Fibroblast of peridontal ligament (primary cell): ENCODE results near the gene CKLF.
"Not testable (repeated sequence)": the region's sequence is repeated elsewhere in the genome, so short reads cannot be mapped to it uniquely, and the experiment has no call there.

ENCODE experiments used
- DNase-seq: peaks from one replicate; pipeline ENCODE4 v3.0.0-alpha.2; 2010; ENCODE audit errors: extremely low read depth

Gene CKLF

DNA sequence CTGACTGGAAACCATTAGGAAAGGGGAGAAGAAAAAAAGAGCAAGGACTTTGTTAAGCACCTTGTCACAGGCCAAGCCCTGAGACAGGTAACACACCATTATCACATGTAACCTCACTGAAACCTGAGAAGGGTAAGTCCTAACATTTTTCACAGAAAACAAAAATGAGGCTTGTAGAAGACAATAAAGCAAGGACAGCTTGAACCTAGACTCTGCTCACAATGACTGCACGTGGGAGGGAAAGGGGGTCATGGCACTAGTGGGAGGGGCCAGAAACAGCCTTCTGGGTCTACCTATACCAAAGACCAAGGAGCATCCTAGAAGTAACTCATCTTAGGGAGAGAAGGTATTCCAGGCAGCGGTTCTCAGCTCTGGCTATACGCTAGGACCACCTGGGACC is 10.0 kb upstream of the CKLF start:
- no peak for DNase-seq

DNA sequence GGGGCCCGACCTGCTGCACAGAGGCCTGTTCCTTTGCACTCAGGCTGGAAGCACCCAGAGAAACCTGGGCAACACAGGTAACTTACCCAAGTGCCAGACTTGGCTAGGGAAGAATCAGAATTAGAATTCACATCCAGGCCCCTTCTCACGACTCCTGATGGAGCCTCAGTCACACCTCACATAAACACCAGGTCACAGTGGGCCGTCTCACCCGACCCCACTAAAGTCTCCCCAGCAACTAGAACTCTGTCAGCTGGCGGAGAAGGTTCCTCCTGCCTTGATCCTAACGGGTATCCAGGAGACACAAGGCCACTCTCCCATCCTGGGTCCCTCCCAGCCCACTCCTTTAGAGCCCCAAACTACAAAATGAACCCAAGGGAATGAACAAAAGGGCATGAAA is 8.8 kb upstream of the CKLF start:
- no peak for DNase-seq

DNA sequence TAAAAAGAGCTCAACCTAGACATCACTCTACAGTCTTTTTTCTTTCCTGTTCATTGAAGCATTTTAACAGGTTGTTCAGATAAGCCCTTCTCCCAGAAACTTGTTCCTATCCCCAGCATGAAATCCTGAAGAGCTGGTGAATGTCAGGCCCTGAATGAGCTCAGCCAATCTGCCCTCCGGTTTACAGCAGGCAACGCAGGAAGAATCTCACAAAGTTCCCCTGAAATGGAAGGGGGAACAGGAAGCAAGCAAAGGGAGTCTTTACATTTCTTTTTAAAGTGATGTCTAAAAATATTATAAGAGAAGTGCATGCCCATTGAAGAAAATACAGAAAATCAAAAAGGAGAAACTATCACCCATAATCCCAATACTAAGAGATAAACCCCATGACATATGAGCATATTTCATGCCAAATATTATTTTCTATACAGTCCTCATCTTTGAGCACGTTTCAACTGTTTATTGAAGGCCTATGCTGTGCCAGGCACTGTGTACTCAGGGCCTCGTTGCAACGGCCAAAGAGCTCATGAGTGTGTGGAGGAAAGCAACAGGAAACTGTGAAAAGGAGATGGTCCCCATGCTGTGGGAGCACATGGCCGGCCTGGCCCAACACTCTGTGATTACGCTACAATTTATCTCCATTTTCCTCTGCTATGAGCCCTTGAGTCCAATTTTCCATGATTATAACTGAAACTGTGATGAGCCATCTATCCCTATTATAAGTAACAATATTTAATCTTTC is 8.2 kb upstream of the CKLF start:
- no peak for DNase-seq

DNA sequence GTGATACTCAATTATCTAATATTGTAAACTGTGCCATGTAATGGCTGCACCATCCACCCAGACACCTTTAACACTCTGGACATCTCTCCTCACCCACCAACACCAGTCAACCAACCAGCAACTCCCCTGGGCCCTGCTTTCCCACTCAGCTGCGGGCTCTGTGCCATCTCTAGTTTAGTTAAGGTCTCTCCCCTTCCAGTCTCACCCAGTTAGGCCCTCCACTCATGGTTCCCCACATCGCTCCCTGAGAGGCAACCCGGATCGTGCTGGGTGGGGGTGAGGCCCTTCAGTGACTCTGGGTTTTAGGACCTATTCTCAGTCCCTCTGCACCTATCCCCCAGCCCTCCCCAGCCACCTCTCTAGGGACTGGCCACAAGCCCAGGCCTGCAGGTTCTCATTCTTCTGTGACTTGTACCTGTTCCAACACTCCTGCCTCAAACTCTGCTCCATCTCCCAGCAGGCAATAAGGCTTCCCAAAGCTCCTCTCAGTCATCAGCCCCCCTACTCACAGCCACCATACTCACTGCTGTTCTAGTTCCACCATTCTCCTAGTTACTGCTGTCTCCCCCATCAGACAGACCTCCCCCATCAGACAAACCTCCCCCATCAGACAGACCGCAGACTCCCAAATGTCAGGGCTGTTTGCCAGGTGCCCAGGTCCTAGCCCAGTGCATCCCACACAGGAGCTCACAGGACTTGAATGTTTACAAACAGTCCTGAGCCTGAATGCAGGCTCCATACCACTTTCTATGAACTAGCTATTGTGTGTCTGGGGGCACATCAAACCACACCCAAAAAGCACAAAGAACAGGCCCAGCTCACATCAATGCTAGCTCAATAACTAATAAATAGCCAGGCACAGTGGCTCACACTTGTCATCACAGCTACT is 5.0 kb upstream of the CKLF start:
- DNase-seq, result no peak

DNA sequence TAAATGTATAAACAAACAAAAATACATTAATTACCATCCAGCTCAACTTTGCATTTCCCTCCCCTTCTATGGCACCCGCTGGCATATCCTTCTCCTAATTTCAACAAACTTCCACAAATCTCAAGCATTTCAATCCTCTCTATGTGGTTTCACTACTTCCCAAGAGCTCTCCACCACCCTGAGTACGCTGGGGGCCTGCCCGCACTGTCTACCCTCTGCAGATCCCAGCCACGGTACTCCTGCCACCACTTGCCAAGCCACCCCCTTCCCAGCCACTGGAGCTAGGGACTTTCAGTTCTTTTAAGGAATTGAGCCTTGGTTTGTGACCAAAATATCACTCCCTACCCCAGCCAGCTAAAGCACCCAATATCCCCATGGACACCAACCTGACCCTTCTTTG is 4.3 kb upstream of the CKLF start:
- DNase-seq, result no peak

DNA sequence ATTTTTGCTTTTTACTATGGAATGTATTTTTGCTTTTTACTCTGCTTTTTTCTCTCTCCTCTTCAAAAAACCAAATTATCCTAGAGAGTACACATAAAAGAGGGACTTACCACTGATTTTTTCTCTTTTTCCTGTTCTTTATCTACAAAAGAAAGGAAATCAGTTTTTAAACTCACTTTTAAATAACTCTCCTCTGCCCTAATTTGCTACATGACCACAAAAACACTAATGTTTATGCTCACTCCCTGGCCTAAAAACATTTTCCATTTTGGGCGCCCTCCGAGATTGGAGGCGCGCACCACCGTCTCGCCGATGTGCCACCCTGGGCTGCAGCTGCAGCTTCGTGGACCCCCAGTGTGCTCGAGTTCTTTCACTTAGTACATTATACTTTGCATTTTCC is 3.5 kb upstream of the CKLF start:
- no peak for DNase-seq

DNA sequence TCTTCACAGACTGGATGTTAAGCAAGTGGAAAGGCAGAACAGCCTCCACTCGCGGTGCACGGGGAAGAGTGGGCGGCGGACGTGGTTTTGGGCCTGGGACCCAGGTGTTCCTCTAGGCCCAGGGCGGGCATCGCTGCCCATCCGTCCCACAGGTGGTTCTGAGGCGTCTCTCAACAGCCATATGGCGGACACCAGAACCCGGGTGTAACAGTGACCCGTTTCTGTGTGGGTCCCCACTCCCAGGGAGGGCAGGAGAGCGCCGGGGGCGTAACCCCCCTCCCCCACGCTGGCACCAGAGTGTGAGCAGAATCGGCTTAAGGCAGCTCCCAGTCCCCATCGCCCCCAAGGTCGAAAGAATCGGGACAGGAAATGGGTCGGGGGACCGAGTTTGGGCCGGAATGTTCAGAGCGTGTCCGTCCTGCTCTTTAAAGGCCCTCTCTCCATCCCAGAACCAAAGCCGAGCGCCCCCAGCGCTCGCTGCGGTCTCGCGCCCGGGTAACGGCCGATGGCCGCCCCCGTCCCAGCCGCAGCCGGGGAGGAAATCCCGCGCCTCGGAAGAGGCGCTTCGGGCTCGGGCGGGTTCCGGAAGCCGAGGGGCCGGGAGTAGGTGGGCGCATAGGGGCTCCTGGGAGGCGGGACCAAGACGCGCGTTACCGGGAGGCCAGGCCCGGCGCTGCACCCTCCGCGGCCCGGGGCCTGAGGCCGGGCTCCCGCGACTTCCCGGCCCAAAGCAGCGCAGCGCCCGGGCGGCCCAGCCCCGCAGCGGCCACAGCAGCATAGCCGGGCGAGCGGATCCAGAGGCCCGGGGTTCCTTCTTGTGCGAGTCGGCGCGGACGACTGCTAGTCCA is 2.9 kb upstream of the CKLF start, which contains the start of gene TK2:
TK2 (minus strand) TSS at position 839 of the 848 bp plus-strand sequence; CDS start at position 778, 61 bp downstream.
- DNase-seq, result peak; percentile 71

DNA sequence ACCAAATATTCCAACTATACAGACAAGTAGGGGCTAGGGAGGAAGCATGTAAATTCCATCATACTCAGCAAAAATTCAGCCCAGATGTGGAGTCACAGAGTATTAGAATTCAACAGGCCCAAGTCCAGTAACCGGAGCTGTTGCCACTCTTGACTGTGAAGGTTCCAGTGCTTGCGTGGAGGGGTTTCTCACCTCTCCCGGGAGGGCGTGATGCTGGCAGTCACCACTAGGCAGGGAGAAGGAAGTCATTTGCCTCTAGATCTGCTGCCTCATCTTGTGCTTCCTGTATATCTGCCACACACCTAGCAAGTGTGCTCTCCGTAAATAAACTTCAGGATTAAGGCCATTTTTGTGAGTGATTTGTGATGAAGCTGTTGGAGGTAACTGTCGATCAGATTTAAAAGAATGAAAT is 1.0 kb upstream of the CKLF start:
- peak; percentile 18 for DNase-seq

DNA sequence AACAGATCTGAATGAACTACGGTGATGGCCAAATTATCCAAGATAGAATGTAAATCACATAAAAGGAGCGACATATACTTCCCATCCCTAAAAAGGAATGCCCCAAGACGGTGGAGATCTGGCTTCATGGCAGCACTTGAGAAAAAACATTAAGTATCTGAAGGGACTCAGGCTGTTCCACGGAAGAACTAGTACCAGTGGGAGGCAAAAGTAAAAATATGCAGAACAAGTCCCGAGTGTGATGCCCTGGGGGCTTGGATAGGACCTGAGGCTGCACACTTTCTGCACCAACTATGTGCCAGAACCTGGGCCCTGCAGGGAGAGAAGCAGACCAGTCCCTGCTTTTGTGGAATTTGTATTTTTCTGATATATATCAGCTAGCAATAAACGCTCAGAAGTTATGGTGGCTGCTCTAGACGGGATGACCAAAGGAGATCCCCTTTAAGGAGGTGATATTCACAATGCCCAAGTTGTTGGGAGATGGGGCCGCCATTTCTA is 539 bp upstream of the CKLF start:
- DNase-seq, result no peak

DNA sequence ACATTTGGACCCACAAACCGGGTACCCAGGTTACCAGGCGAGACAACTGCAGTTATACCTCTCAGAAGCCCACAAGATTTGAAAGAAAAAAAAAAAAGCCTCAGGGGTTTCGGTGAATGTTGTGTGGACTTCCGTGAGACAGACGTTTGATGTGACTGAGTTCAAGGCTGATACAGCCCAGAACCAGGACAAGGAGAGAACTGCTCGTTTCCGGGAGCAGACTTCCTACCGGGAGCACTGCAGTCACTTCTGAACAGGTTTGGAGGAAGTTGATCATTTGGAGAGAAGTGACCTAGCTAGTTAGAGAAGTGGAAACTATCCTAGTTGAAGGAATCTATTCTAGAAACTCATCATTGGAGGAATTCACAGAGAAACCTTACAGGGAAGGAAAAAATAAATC is 847 bp downstream of the CKLF start:
- no peak for DNase-seq

DNA sequence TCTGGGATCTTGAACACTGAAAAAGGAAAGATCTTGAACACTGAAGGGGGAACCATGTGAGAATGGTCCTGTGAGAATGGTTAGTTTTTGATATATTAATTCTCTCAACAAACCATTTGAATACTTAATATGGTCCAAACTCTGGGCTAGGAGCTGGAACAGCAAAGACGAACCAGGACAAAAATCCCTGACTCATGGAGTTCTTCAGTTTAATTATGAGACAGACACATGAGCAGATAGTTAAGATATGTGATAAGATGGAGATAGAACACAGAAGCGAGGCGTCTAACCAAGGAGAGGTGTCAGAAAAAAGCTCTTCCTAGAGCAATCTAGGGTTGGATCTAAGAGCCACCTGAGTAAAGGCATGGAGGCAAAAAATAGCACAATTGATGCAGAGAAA is 1.6 kb downstream of the CKLF start:
- no peak for DNase-seq

DNA sequence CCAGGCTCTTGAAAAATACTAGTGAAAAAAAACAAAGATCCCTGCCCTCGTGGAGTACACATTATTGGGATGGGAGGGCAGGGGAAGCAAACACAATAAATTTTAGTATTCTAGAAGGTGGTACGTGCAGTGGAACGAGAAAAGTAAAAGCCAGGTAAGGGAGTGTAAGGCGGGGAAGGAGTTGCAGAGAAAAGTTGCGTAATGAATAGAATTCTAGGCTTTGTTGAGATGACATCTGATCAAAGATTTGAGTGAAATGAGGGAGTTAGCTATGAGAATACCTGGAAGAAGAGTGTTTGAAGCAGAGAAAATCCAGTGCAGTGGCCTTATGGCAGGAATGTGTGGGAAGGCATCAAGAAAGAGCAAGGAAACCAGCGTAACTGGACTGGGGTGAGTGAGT is 2.1 kb downstream of the CKLF start:
- DNase-seq, result no peak

DNA sequence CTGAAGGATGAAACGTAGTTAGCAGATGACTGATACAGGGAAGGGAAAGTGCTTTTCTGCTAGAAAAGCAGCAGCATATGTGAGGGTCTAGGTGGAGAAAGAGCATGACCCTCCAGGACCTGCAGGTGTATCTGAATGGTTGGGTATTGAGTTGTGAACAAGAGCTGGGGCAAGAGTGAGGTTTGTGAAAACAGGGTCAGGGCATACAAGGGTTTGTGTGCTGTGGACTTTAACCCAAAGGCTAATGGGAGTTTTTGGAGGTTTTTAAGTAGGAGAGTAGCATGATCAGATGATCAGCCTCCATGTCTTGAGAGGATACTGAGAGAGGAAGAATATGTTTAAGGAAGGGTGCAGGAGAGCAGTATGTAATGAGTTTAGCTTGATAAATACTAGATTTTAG is 7.7 kb downstream of the CKLF start:
- DNase-seq, result no peak

DNA sequence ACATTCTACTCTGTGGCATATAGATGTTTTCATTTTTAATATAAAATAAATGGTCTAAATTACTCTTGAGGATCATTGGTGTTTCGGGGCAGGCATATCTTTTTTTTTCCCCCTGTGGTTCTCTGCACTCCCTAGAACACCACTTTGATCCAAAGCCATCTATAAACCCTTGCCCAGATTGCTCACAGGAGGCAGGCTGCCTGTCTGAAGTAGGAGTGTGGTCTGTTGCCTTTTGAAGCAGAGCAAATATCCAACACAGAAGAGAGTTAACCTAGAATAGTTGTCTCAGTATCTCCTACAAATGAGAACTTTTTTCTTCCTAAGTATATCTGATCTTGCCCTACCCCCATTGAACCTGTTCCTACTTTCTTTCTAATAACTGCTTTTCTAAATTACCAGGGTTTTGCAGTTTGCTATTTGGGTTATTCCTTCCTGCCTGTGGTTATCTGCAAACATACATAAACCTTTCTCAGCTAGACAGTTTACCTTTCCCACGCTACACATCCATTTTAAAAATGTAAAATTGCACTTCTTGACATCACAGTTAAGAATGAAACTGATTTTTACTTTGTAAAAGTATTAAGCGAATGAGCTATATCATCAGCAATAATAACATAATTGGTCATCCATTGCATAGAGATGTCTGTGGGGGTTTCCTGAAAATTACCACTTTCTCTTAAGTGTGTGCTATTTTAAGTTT is 9.2 kb downstream of the CKLF start:
- DNase-seq, result no peak

DNA sequence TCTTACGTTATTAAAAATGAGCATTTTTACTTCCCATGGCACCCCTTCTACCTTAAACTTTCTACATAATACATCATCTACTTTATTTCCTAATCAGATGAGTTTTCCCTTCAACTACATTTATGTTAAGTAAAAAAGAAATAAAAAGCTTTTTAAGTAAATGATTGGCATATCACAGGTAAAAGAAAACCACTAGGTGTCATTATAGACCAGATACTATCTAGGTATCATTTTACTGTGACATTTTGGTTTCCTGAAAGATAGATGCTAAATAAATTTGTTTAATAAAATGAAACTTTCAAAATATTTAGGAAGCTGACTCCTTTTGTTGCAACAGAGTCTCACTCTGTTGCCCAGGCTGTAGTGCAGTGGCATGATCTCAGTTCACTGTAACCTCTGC is 10.0 kb downstream of the CKLF start:
- no peak for DNase-seq

DNA sequence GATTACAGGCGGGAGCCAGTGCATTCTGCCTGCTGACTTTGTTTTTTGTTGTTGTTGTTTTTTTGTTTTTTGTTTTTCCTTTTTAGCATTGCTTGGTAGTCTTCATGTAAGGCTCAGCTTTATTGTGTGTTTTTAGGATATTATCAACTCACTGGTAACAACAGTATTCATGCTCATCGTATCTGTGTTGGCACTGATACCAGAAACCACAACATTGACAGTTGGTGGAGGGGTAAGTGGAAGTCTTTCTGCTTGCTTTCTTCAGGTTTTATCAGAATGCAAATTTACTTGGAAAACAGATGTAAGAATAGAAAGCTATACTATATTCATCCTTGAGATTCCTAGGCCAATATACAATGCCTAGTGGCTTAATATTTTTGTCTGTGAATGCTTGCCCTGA is 10.6 kb downstream of the CKLF start:
- DNase-seq, result no peak

DNA sequence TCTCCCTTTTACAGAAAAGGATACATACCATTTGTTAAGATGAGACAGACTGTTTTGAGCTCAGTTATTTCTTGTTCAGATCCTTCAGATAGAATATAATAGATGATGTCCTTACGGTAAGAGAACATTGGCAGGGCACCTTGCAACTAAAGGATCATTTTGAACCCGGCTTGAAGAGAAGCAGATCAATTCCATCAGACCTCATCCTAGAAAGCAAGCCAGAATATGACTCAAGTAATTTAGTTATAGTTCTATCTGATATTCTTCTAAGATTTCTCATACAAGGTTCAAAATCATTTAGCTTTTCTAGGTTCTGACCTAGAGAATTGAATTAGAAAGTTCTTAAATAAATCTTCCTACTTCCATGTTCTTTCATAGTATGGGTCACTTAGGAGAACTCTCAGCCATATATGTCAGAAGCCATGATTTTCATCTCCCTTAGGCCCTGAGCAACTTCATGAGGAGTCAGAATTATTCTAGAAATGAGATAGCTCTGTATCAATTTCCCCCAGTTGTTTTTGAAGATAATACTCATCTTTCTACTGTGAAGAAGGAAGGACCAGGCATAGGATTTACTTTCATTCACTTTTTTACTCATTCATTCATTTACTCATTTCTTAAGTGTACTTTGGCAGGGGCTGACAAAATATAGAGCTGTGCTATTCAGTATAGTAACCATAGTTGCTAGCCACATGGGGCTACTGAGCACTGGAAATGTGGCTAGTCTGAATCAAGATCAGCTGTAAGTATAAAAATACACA is 11.4 kb downstream of the CKLF start:
- DNase-seq, result no peak

DNA sequence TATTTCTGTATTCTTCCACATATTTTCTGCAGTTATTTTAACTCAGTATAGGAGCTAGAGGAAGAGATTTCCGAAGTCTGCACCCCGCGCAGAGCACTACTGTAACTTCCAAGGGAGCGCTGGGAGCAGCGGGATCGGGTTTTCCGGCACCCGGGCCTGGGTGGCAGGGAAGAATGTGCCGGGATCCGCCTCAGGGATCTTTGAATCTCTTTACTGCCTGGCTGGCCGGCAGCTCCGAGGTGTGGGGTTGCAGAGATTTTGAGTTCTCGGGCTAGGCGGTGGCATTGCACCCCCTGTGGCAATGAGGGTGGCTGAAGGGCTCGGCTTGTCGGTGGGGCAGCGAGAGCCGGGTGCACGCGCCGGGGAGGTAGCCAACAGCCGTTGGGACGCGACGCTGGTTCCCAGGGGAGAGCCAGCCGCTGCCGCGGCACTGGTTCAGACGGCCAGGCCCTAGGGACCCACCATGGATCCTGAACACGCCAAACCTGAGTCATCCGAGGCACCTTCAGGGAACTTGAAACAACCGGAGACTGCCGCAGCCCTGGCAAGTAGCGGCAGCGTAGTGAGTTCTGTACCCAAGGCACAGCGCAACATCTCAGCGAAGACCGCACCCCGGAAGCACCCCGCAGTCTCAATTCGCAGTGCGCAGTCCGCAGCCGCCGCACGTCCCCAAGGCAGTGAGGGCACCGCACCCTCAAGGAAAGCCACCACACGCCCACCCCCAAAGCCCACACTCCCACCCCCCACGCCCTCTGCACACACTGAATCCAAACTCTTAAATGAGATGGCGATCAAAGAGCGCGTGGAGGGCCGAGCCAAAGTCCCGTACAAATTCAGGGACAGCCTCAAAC is 13.9 kb downstream of the CKLF start, which contains the start of gene CMTM1:
CMTM1 (plus strand) TSS at position 389 of the 851 bp plus-strand sequence; CDS start at position 464, 75 bp downstream.
- no peak for DNase-seq

DNA sequence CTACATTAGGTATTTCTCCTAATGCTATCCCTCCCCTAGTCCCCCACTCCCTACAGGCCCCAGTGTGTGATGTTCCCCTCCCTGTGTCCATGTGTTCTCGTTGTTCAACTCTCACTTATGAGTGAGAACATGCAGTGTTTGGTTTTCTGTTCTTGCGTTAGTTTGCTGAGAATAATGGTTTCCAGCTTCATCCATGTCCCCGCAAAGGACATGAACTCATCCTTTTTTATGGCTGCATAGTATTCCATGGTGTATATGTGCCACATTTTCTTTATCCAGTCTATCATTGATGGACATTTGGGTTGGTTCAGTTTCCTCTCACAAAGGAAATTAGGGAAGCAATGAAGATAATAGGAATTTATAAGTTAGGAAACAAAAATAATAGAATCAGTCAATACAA is 14.9 kb downstream of the CKLF start:
- not testable (repeated sequence) for DNase-seq

DNA sequence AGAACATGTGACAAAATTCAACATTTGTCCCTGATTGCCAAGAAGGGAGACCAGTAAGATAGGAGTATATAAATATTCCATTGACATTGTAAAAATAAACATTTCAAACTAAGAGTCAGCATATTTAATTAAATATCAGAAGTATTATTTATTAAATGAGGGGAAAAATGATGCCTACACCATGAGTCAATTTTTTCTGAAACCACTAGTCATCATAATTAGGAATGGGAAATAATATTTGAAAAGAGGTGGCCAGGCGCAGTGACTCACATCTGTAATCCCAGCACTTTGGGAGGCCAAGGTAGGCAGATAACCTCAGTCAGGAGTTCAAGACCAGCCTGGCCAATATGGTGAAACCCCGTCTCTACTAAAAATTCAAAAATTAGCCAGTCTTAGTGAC is 16.0 kb downstream of the CKLF start:
- no peak for DNase-seq
